A549 (cell line): ENCODE results near the gene SLC16A10.

Experiments
- CBX8 ChIP-seq: fragments of 200-600 bp; sonication (generic); IDR thresholded peaks from 2 replicates; pipeline ENCODE4 v1.6.1; 2016
- CEBPB ChIP-seq, 2 experiments: fragments of >200 bp in 1 of 2; sonication (Bioruptor Twin) in 1 of 2; formaldehyde crosslinking in 1 of 2; IDR thresholded peaks; 2 replicates each; pipeline ENCODE4 v1.6.1; 2012 to 2016
- CHD2 ChIP-seq: fragments of 150-350 bp; IDR thresholded peaks from 2 replicates; pipeline ENCODE4 v1.6.1; 2014; ENCODE audit warnings: low read length; ENCODE audit not compliant: partially characterized antibody
- CTCF ChIP-seq: fragments of >200 bp; sonication (Bioruptor Twin); formaldehyde crosslinking; IDR thresholded peaks from 3 replicates; pipeline ENCODE4 v1.5.1; 2016
- HOXB5 ChIP-seq: fragments of 250-450 bp; sonication (Bioruptor Pico); IDR thresholded peaks from 2 replicates; pipeline ENCODE4 v1.5.0; 2020; ENCODE audit warnings: mild to moderate bottlenecking, moderate library complexity
- JUNB ChIP-seq: fragments of >200 bp; sonication (Bioruptor Twin); formaldehyde crosslinking; IDR thresholded peaks from 2 replicates; pipeline ENCODE4 v1.6.1; 2016
- MAX ChIP-seq: IDR thresholded peaks from 2 replicates; pipeline ENCODE4 v1.6.1; 2012
- POLR2A ChIP-seq: IDR thresholded peaks from 2 replicates; pipeline ENCODE4 v1.6.1; 2012; ENCODE audit warnings: mild to moderate bottlenecking, low read length
- RAD21 ChIP-seq, 2 experiments: fragments of >200 bp in 1 of 2; sonication (Bioruptor Twin) in 1 of 2; formaldehyde crosslinking in 1 of 2; IDR thresholded peaks in 1 of 2; conservative IDR thresholded peaks in 1 of 2; 2 replicates in 1 of 2; 3 replicates in 1 of 2; pipeline ENCODE4 v1.6.1; 2012 to 2018; ENCODE audit warnings: inconsistent platforms in 1 of 2
- SMC3 ChIP-seq: fragments of >200 bp; sonication (Bioruptor Twin); formaldehyde crosslinking; IDR thresholded peaks from 3 replicates; pipeline ENCODE4 v1.6.1; 2018; ENCODE audit warnings: inconsistent platforms
- USF2 ChIP-seq: fragments of 450-650 bp; IDR thresholded peaks from 2 replicates; pipeline ENCODE4 v1.6.1; 2014; ENCODE audit warnings: antibody characterized with exemption

GRCh38 chr6:111219785-111220184, 132.5 kb downstream of the SLC16A10 start:
- no peak for TF ChIP-seq CBX8
- no peak for TF ChIP-seq CTCF
- TF ChIP-seq POLR2A = no peak
- TF ChIP-seq MAX = no peak
- no peak for TF ChIP-seq JUNB
- no peak for TF ChIP-seq HOXB5 (CRISPR knock-in tag)
- TF ChIP-seq RAD21 (conservative IDR thresholded peaks at IDR 0.05 in 1 of 2, IDR thresholded peaks at IDR 0.05 in 1 of 2) = no peak
- no peak for TF ChIP-seq CEBPB (IDR thresholded peaks at IDR 0.05)
- no peak for TF ChIP-seq USF2
- TF ChIP-seq SMC3 = no peak
- no peak for TF ChIP-seq CHD2
